Stimulated activated CD4-positive, alpha-beta T cell treated with anti-CD3 and anti-CD28 coated beads, Interleukin-12 subunit alpha, Interleukin-12 subunit beta, amount 100 ng/mL, for 48 hours (primary cell): ENCODE measurements around the gene BCORL1.

Experiments used
- DNase-seq, 3 donors: peaks; one replicate each; pipeline ENCODE4 v3.0.0-alpha.2; 2020; ENCODE audit warnings: low read depth in 2 of 3, low spot score in 1 of 3

Gene BCORL1

GRCh38 chrX:130060122-130061069 lies 78.0 kb downstream of the BCORL1 start:
- peak; percentile 72 to 85 (median 73) for DNase-seq

- DNase-seq: no peak
Observed at GRCh38 chrX:130066975-130067615, 84.7 kb downstream of the BCORL1 start.

- DNase-seq: no peak
Observed at GRCh38 chrX:130071611-130072344, 89.3 kb downstream of the BCORL1 start.

GRCh38 chrX:130072345-130072740 lies 89.9 kb downstream of the BCORL1 start:
- no peak for DNase-seq

DNA sequence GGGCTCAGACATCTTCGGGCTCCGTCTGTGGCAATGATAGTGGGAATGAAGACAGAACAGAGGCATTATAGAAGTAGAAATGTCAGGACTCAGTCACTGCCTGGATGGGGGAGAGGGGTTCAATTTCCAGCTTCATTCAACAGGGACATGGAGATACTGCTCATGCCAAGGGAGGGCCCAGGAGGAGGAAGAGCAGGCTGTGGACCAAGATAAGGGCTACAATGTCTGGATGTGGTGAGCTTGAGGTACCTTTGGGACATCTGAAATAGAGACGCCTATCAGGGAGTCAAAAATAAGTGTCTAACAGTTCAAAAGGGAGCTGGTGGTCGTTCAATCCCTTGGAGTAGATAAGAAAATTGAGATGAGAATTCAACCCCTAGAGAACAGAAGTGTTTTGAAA lies 93.3 kb downstream of the BCORL1 start:
- DNase-seq: no peak

GRCh38 chrX:130079824-130080406 lies 97.5 kb downstream of the BCORL1 start:
- peak in 1 of 3 donors; percentile 58 for DNase-seq

DNA sequence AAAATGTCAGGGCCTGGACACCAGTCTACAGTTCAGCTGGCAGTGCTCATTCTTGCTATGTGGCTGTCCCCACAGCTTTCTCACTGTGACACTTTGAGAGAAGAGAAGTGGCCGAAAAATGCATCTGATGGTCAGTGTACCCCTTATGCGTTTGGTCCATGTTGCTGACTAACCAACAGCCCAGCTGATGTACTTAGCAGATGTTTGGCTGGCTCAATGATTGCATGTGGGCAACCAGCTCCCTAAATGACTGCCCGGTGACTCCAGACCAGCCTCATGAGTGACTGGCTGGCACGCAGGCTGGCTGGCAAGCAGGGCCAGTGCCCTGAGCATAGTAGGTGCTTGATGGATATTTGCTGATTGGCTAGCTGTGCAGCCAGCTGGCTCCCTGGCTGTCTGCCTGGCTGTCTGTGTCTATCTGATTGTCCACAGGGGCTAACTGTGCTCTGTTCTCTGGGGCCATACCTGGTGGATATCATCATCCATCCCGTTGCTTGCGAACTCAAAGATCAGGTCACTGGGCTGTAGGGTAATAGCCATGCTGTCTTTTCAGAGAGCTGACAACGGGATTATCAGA lies 98.4 kb downstream of the BCORL1 start:
- DNase-seq: no peak

- no peak for DNase-seq
Observed at GRCh38 chrX:130081421-130082045, 99.1 kb downstream of the BCORL1 start.

DNA sequence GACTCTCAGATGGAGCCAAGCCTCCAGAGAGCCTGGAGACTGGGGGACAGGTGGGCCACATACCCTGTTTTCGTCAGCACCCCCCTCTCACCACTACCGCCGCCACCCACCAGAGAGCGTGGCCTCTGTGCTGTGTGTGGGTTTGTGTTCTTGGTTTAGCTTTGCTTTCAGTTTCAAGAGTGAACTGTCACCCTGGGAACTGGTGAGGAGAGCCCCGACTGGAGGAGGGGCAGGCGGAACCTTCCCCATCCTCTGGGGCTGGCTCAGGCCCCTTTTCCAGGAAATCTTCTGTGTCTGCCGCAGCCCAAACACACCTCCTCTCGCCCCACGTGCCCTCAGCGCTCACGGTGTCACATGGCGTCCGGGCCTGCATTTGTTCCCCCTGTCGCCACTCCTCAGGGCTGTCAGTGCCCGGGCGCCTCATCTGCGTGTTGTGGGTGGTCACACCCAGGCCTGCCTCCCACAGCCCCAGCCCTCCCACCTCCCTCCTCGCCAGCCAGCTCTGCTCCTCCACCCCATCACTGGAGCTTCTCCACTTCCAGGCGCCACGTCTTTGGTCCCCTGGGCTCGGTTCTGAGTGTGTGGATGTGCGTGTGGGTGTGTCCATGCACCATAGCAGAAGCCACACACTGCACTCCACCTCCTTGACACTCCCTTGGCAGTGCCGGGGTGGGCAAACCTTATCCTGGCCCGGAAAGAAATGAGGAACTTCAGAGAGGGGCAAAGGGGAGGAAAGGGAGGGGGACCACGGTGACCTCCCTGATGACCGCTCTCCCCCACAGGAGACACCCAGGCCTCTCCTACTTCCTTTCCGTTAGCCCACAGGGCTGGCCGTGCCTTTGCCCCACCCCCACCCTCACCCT lies 100.0 kb downstream of the BCORL1 start:
- peak; percentile 58 to 68 (median 68) for DNase-seq

GRCh38 chrX:130083107-130083490 lies 100.7 kb downstream of the BCORL1 start:
- DNase-seq: no peak

- no peak for DNase-seq
Observed at GRCh38 chrX:130083656-130084382, 101.4 kb downstream of the BCORL1 start.

DNA sequence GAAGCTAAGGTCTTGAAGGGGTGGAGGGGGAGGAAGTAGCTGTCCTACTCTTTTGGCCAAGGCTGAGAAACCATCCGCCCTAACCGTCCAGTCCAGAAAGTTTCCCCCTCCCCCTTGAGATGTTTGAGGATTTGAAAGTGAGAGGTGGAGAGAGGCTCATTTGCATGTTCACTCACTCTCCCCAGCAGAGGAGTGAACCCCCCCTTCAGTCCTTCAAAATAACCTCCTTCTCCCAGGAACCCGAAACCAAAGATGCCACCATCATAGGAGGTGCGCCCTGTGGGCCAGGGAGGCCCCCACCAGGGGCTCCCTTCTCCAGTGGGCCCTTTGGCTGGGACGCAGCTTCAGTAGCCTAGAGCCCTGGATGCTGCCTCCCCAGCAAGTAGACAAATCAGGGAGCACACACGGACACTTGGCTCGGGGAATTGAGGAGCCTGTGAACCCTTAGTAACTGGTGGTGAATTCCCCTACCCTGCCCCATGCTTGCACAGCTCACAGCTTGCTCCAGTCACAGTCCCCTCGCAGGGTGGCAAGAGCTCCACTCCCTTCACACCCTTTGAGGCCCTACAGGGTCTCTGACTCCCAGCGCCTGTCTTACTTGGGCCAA lies 102.3 kb downstream of the BCORL1 start:
- no peak for DNase-seq

DNA sequence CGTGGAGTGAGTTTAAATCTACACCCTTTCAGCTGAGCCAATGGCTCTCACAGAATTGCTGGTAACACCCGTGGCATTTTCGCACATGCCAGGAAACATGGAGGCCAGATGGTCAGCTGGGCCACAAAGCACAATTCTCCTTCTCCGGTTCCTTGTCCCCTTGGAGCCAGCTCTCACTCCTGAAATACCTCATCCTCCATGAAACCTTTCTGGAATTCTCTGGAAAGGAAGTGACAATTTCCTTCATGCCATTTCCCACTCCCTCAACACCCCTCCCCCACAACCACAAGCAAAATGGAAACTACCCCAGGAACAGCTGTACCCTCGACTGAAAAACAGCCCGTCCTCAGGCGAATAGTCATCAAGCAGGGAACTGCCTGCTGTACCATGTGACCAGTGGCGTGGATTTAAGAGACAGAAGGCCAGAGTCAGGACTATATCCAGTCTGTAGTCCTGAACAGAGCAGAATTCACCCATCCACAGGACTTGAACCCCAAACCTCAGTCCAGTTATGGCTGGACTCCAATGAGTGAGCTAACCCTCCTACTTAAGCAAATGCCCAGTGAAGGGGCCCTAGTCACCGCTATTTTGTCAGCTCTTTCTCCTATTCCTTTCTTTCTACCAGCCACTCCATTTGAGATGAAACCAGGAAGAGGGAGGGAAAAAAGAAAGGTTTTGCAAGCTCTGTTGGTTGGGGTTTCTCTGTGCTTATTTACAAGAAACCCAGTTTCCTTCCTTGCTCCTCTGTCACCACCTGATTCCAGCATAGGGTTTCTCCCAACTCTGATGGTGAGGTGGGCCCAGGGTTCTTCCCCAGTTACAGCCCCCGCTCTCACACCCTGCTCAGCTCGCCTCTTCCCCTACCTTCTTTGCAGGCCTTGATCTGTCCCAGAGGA lies 103.4 kb downstream of the BCORL1 start:
- DNase-seq: no peak

DNA sequence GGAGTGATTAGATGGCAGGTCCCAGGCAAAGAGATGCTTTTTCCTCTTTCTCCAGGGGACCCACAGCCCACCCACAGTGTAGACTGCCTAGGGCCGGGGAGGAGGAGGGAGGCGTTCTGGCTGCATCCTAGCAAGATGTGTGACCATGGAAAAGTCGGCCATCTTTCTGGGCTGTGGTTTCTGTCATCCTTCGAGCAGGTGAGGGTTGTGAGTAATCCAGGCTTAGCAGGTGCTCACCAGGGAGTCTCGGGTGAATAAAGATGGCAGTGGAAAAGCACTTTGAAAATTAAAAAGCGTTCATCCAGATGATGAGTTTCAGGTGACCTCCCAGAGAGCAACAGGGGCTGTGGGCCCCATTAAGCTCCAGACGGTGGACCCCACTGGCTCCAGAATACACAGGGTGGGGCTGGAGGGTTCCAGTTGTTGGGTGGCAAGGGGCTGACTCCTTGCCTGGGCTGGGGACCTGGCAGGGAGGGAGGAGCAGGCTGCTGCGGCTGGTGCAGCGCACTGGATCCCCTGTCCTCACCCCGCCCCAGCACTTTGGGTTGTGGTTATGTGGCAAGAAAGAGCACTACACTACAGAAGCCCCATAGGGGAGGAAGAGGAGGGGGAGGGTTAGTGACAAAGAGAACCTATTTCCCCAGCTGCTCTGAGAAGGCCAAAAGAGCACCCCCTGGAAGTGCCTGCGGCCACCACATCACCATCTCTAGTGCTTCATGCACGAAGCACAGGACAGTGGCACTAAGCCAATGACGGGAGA lies 104.2 kb downstream of the BCORL1 start:
- DNase-seq: peak in 1 of 3 donors; percentile 52

DNA sequence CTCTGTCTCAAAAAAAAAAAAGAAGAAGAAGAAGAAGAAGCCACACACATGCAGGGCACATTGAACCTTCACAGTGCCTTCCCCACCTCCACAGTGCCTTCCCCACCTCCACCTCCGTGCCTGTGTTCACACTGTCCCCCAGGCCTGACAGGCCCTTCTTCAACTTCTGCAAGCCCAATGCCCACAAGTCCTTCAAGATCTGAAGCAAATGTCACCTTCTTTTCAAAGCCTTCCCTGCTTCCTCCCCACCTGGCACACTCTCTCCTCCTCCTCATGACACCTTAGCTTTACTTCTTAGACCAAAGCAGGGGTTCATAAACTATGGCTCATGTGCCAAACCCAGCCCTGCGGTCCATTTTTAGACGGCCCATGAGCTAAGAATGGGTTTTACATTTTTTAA lies 107.9 kb downstream of the BCORL1 start:
- no peak for DNase-seq

DNA sequence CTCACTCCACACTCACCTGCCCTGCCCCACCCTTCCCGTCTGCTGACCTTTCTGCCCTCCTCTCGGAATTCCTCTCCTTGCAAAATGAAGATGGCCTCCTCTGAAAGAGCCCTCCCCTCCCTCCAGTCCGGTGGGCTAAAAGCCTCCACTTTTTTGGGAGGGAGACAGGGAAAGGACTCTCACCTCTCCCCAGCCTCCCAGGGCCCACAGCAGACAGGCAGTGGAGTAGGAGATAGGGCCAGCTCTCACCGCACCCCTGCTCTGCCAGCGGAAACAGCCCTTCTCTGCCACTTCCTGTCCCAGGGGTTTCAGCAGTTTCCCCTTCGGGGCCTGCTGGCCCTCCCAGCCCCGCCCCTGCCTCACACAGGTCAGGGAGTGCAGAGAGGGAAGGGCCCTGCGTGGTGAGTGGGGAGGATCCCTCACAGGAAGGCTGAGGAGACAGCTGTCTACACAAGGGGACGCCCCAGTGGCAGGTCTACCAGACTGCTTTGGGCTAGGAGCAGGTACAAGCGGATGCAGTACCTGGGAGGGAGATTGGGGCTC lies 109.6 kb downstream of the BCORL1 start:
- peak; percentile 72 to 80 (median 72) for DNase-seq
